Tibial nerve (tissue), 4 donors: ENCODE data around the gene NFKB1.

Source experiments
- CTCF ChIP-seq, 5 experiments: fragments of 200-600 bp in 3 of 5; fragments of 450-650 bp in 2 of 5; sonication (generic) in 3 of 5; IDR thresholded peaks; one replicate each; pipeline ENCODE4 v1.5.1; 2016 to 2019; ENCODE audit warnings: antibody characterized with exemption in 5 of 5, mild to moderate bottlenecking in 3 of 5, moderate library complexity in 2 of 5
- EP300 ChIP-seq, 2 donors: sonication (generic); formaldehyde crosslinking; IDR thresholded peaks; one replicate each; pipeline ENCODE4 v1.6.1; 2017; ENCODE audit warnings: antibody characterized with exemption in 2 of 2, mild to moderate bottlenecking in 1 of 2
- POLR2A ChIP-seq, 2 donors: fragments of 450-650 bp; IDR thresholded peaks; one replicate each; pipeline ENCODE4 v1.6.1; 2017; ENCODE audit warnings: antibody characterized with exemption in 2 of 2, mild to moderate bottlenecking in 2 of 2, moderate library complexity in 2 of 2

- TF ChIP-seq CTCF (IDR thresholded peaks at IDR 0.05) (no peak), EP300 (IDR thresholded peaks at IDR 0.05) (no peak), POLR2A (IDR thresholded peaks at IDR 0.05) (no peak)
These were observed 161.9 kb downstream of the NFKB1 start for GRCh38 chr4:102663073-102663472.
